K562 (cell line): ENCODE results near the gene PLXNA2. TPM values are rescaled to one million over a fixed set of nuclear protein-coding genes. Genes with fewer than 3 reads are reported as not detected.

Experiments used
- CREB1 ChIP-seq, 2 experiments: sonication (generic) in 1 of 2; formaldehyde crosslinking in 1 of 2; IDR thresholded peaks; 2 replicates each; pipeline versions ENCODE4 v1.6.1 to v1.8.0; 2012 to 2022; ENCODE audit warnings: inconsistent platforms in 1 of 2, mild to moderate bottlenecking in 1 of 2, missing genetic modification reagents in 1 of 2, moderate library complexity in 1 of 2
- E4F1 ChIP-seq: fragments of 250-450 bp; sonication (Bioruptor Pico); IDR thresholded peaks from 2 replicates; pipeline ENCODE4 v1.5.0; 2021; ENCODE audit warnings: mild to moderate bottlenecking, borderline replicate concordance
- ETV5 ChIP-seq: sonication (generic); formaldehyde crosslinking; IDR thresholded peaks from 2 replicates; pipeline ENCODE4 v1.4.0; 2020; ENCODE audit warnings: low read depth, mild to moderate bottlenecking, missing genetic modification reagents
- FOXP4 ChIP-seq: sonication (generic); formaldehyde crosslinking; IDR thresholded peaks from 2 replicates; pipeline ENCODE4 v1.8.0; 2022; ENCODE audit warnings: mild to moderate bottlenecking, missing genetic modification reagents, borderline replicate concordance
- GATA2 ChIP-seq: sonication (generic); formaldehyde crosslinking; IDR thresholded peaks from 2 replicates; pipeline ENCODE4 v1.4.0; 2020; ENCODE audit warnings: mild to moderate bottlenecking, missing genetic modification reagents
- HCFC1 ChIP-seq: IDR thresholded peaks from 2 replicates; pipeline ENCODE4 v1.6.1; 2012; ENCODE audit warnings: low read depth, low read length, improper control_type of control experiment
- HDAC1 ChIP-seq, 2 experiments: fragments of 450-650 bp; IDR thresholded peaks; 2 replicates each; pipeline ENCODE4 v1.6.1; 2016 to 2017; ENCODE audit warnings: inconsistent platforms in 1 of 2, mild to moderate bottlenecking in 1 of 2, moderate library complexity in 1 of 2
- IRF2 ChIP-seq: sonication (generic); formaldehyde crosslinking; IDR thresholded peaks from 2 replicates; pipeline ENCODE4 v1.8.1; 2022; ENCODE audit warnings: mild to moderate bottlenecking, missing genetic modification reagents
- JUN ChIP-seq, 2 experiments: sonication (generic) in 1 of 2; formaldehyde crosslinking in 1 of 2; IDR thresholded peaks; 2 replicates each; pipeline versions ENCODE4 v1.6.1 to v1.8.0; 2012 to 2022; ENCODE audit warnings: borderline replicate concordance in 2 of 2, mild to moderate bottlenecking in 2 of 2, improper control_type of control experiment in 1 of 2, low read depth in 1 of 2, low read length in 1 of 2, missing genetic modification reagents in 1 of 2
- KHSRP ChIP-seq: fragments of 450-650 bp; IDR thresholded peaks from 2 replicates; pipeline ENCODE4 v1.6.1; 2017
- LARP7 ChIP-seq: fragments of 450-650 bp; IDR thresholded peaks from 2 replicates; pipeline ENCODE4 v1.6.1; 2016
- MCM2 ChIP-seq: fragments of 450-650 bp; IDR thresholded peaks from 2 replicates; pipeline ENCODE4 v1.6.1; 2017; ENCODE audit warnings: low read depth, mild to moderate bottlenecking
- MCM5 ChIP-seq: fragments of 450-650 bp; IDR thresholded peaks from 2 replicates; pipeline ENCODE4 v1.6.1; 2016; ENCODE audit warnings: low read depth
- NCOA6 ChIP-seq: fragments of 450-650 bp; IDR thresholded peaks from 2 replicates; pipeline ENCODE4 v1.6.1; 2017; ENCODE audit warnings: mild to moderate bottlenecking
- NONO ChIP-seq, 2 experiments: fragments of 200-400 bp in 1 of 2; fragments of 450-650 bp in 1 of 2; formaldehyde crosslinking in 1 of 2; IDR thresholded peaks; 2 replicates each; pipeline ENCODE4 v1.6.1; 2017; ENCODE audit warnings: low read depth in 2 of 2, mild to moderate bottlenecking in 2 of 2, moderate library complexity in 2 of 2, low read length in 1 of 2
- NR2C1 ChIP-seq, 2 experiments: fragments of 450-650 bp; IDR thresholded peaks; 2 replicates each; pipeline ENCODE4 v1.6.1; 2017; ENCODE audit warnings: mild to moderate bottlenecking in 2 of 2, antibody characterized with exemption in 1 of 2, inconsistent platforms in 1 of 2, missing compliant biosample characterization in 1 of 2, missing genetic modification characterization in 1 of 2
- PCBP1 ChIP-seq: fragments of 200-400 bp; formaldehyde crosslinking; IDR thresholded peaks from 2 replicates; pipeline ENCODE4 v1.6.1; 2018; ENCODE audit warnings: mild to moderate bottlenecking, low read depth, low read length; ENCODE audit not compliant: poor library complexity, severe bottlenecking
- TEAD1 ChIP-seq, 2 experiments: fragments of 450-650 bp in 1 of 2; sonication (generic) in 1 of 2; formaldehyde crosslinking; IDR thresholded peaks; 2 replicates each; pipeline versions ENCODE4 v1.4.0 to v1.8.0; 2020 to 2022; ENCODE audit warnings: mild to moderate bottlenecking in 2 of 2, missing genetic modification reagents in 1 of 2
- ZFPM2 ChIP-seq: fragments of 250-450 bp; sonication (Bioruptor Pico); IDR thresholded peaks from 2 replicates; pipeline ENCODE4 v1.5.1; 2022; ENCODE audit warnings: mild to moderate bottlenecking
- ZNF121 ChIP-seq: sonication (generic); formaldehyde crosslinking; conservative IDR thresholded peaks from 2 replicates; pipeline ENCODE4 v1.8.0; 2022; ENCODE audit warnings: missing genetic modification reagents
- ZNF644 ChIP-seq: fragments of 200-800 bp; sonication (Bioruptor generic); IDR thresholded peaks from 2 replicates; pipeline ENCODE4 v1.6.1; 2016; ENCODE audit warnings: low read depth, missing genetic modification characterization, missing compliant biosample characterization
- polyA plus RNA-seq, 8 experiments: library from polyadenylated mRNA; depleted of rRNA in 4 of 8; stranded (reverse) in 5 of 8; unstranded in 3 of 8; fragments of >200 nt; fragmentation: Nextera tagmentation in 2 of 8; fragmentation: Illumina TruSeq in 1 of 8; extraction: Ambion mirVana in 2 of 8; extraction: Trizol in 1 of 8; gene quantifications; 2 replicates each; pipeline versions ENCODE4 v1.2.1 to v1.2.3, GENCODE V29; 2011 to 2014; ENCODE audit warnings: inconsistent platforms in 1 of 8, missing spikeins in 1 of 8
- total RNA-seq, 7 experiments: library from RNA; depleted of rRNA in 6 of 7; stranded (reverse); fragments of >200 nt in 6 of 7; fragmentation: Illumina TruSeq in 2 of 7; extraction: Trizol in 2 of 7; gene quantifications; 2 replicates each; pipeline versions ENCODE4 v1.2.1 to v1.2.3, GENCODE V29; 2011 to 2021; ENCODE audit warnings: low replicate concordance in 1 of 7

Gene PLXNA2
- total and polyA plus RNA-seq, 9 of the 15 experiments (the other 6 are each of a cell fraction or from before 2014, with no cell fraction given), result 0.01 to 1.3 (median 0.32) TPM

- no peak for TF ChIP-seq E4F1
- TF ChIP-seq CREB1 (IDR thresholded peaks at IDR 0.05), result no peak
- no peak for TF ChIP-seq CREB1 (CRISPR knock-in tag; IDR thresholded peaks at IDR 0.05)
- TF ChIP-seq NR2C1 (IDR thresholded peaks at IDR 0.05), result no peak
- no peak for TF ChIP-seq NR2C1 (tag; IDR thresholded peaks at IDR 0.05)
- no peak for TF ChIP-seq ZFPM2
- no peak for TF ChIP-seq NONO (IDR thresholded peaks at IDR 0.05; ENCODE audit: low read depth in 2 of 2, low read length in 1 of 2)
- no peak for TF ChIP-seq KHSRP
- TF ChIP-seq MCM5, result no peak
- no peak for TF ChIP-seq ZNF644 (tag)
- no peak for TF ChIP-seq IRF2 (CRISPR knock-in tag)
- peak; percentile 53; the same call in 1 of the 2 replicates for TF ChIP-seq ETV5 (CRISPR knock-in tag)
- TF ChIP-seq GATA2, result no peak
- TF ChIP-seq HDAC1 (IDR thresholded peaks at IDR 0.05), result no peak
- TF ChIP-seq ZNF121 (CRISPR knock-in tag), result no peak
- TF ChIP-seq PCBP1, result no peak
- 0 out of 2 replicates have a peak, but pooled peaks have one; percentile 11 for TF ChIP-seq HCFC1
- TF ChIP-seq MCM2, result no peak
- no peak for TF ChIP-seq LARP7
- TF ChIP-seq FOXP4, result no peak
- no peak for TF ChIP-seq JUN (IDR thresholded peaks at IDR 0.05; ENCODE audit: borderline replicate concordance, low read depth, low read length)
- no peak for TF ChIP-seq JUN (CRISPR knock-in tag; IDR thresholded peaks at IDR 0.05; ENCODE audit: borderline replicate concordance)
- TF ChIP-seq NCOA6, result no peak
- TF ChIP-seq TEAD1 (CRISPR knock-in tag; IDR thresholded peaks at IDR 0.05), result no peak
These were observed 111.8 kb downstream of the PLXNA2 start (continued) for GRCh38 chr1:208132287-208132882.
